ENCODE results near the gene HIRA. TPM values are rescaled to one million over a fixed set of nuclear protein-coding genes. Genes with fewer than 3 reads are reported as not detected.
A peak's percentile ranks its signal among the peaks of the same experiment; 100 is the strongest.

The HIRA gene
- total and polyA plus RNA-seq, 9 of the 15 experiments (the other 6 are each of a cell fraction or from before 2014, with no cell fraction given), result 0.96 to 132 (median 58.4) TPM

GRCh38 chr22:19479355-19480172 is 48.0 kb upstream of the HIRA start, which contains the start of gene CDC45 (continued):
- no peak for TF ChIP-seq ZBTB2 (IDR thresholded peaks at IDR 0.05)
- TF ChIP-seq USF2 (CRISPR knock-in tag; IDR thresholded peaks at IDR 0.05), result no peak
- TF ChIP-seq ZBTB8A (IDR thresholded peaks at IDR 0.05; ENCODE audit: partially characterized antibody), result no peak
- no peak for TF ChIP-seq CREB5 (CRISPR knock-in tag; IDR thresholded peaks at IDR 0.05)
- TF ChIP-seq POLR2H (tag; IDR thresholded peaks at IDR 0.05; ENCODE audit: low read depth), result no peak
- TF ChIP-seq ZNF224 (CRISPR knock-in tag; IDR thresholded peaks at IDR 0.05), result no peak
- TF ChIP-seq PHF8 (IDR thresholded peaks at IDR 0.05; ENCODE audit: borderline replicate concordance, low read length), result peak; percentile 98; the same call in 1 of the 2 replicates
- peak; percentile 100 for TF ChIP-seq ELF4 (CRISPR knock-in tag; IDR thresholded peaks at IDR 0.05)
